HG02981 (cell line): ENCODE measurements around the gene DDR2.
A peak's percentile ranks its signal among the peaks of the same experiment; 100 is the strongest.
"Not testable (repeated sequence)": the region's sequence is repeated elsewhere in the genome, so short reads cannot be mapped to it uniquely, and the experiment has no call there.

Source experiments
- ATAC-seq: cut with Tn5 transposase; IDR thresholded peaks from one replicate; pipeline ENCODE4 v1.9.1; 2021; ENCODE audit warnings: mild to moderate bottlenecking, moderate library complexity; ENCODE audit not compliant: unreplicated experiment

Gene DDR2

DNA sequence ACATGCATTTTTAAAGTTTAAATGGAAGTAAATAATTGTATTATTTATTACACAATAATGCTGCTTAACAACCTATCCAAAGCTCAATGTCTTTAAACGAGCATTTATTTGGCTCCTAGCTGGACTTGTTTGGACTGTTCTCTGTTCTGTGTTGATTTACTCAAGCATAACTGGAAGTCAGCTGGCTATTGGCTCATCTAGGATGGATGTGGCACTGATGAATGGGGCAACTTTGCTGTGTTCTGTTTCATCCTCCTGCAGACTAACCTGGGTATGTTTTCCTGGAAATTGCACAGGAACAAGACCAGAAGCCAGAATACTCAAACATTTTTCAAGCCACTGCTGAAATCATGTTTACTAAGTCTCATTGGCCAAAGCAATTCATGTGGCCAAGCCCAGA lies 87.4 kb downstream of the DDR2 start:
- no peak for ATAC-seq

- ATAC-seq = no peak
These were observed 88.7 kb downstream of the DDR2 start for GRCh38 chr1:162720996-162721395.

DNA sequence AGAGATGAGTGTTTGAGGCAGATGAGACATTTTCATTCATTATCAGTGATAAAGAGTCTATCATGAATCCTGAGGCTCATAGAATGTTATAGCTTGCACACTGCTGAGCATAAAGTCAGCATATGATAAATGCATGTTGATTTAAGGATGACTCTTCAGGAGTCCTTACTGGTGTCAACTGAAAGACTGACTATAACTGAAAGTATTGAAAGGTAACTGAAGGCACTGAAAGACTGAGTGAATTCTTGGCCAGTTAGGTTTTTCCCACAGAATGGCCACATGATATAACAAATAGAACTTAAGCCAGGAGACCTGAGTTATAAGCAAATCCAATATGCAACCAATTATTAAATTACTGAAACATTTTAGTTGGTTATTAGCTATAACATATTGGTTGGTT lies 89.2 kb downstream of the DDR2 start:
- ATAC-seq = no peak

DNA sequence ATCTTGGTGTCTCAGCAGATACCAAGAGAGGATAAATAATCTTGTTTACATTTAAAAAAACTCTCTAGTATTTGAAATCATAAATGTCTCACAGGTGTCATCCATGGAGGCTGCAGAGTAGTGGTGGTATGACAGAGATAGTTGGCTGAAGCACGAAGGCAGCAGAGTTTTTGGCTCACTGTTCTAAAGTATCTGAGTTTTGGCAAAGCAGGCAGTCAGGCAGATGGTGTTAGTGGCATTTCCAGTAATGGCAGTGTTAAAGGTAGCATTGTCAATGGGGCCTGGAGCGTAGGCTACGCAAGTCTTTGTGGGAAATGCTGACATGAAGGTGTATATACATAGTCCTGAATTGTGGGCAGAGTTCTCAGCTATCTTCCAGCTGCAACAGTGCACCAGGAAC lies 89.8 kb downstream of the DDR2 start:
- ATAC-seq = no peak

- no peak for ATAC-seq
These were observed 92.4 kb downstream of the DDR2 start for GRCh38 chr1:162724583-162725120.

GRCh38 chr1:162725301-162725837 lies 93.1 kb downstream of the DDR2 start:
- ATAC-seq = no peak

GRCh38 chr1:162726555-162726954 lies 94.3 kb downstream of the DDR2 start:
- ATAC-seq = no peak

GRCh38 chr1:162727493-162727892 lies 95.2 kb downstream of the DDR2 start:
- not testable (repeated sequence) for ATAC-seq

GRCh38 chr1:162728573-162728972 lies 96.3 kb downstream of the DDR2 start:
- ATAC-seq = no peak

DNA sequence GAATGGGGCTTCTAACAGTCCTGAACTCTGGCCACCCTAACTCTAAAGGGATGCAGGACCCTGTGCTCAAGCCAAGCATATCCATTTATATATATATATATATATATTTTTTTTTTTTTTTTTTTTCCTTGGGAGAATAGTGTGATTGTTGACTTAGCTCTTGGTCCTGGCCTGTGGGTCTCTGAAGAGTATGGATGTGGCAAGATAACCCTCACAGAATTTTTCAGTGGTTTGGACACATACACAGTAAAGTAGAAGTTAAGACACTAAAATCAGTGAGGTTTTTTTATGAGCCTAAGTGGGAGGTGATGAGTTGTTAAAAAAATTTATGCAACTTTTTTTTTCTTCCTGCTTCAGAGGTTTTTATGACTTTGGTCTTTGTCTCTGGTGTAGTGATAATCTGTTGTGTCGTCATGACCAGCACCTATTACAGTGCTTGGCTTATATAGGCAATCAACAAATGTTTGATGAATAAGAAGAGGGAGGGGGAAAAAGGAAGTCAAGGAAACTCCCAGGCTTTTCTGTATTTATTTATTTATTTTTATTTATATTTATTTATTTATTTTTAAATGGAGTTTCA lies 97.0 kb downstream of the DDR2 start:
- ATAC-seq = not testable (repeated sequence)

DNA sequence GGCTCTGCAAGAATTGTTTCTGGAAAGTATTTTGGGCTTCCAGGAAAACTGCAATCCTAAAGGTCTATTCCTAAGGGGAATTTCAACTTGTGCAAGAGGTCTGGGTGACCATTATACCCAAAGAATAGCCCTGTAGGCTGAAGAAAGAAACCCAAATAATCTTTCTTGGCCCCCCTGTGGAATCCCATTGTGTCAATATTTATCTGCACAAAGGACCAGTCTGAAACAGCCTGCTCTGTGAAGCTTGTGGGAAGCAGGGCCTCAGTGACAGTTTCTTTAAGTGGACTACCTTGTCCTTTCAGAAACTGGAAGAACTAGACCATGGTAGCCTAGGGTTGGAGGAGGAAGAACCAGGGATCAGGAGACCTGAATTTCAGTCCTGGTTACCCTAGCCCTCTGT lies 99.8 kb downstream of the DDR2 start:
- ATAC-seq = no peak

GRCh38 chr1:162732566-162733335 lies 100.5 kb downstream of the DDR2 start:
- ATAC-seq = no peak

- no peak for ATAC-seq
These were observed 101.0 kb downstream of the DDR2 start for GRCh38 chr1:162733336-162733590.

GRCh38 chr1:162734047-162734446 lies 101.8 kb downstream of the DDR2 start:
- no peak for ATAC-seq

- ATAC-seq = no peak
These were observed 103.9 kb downstream of the DDR2 start for GRCh38 chr1:162736184-162736583.

GRCh38 chr1:162736633-162737067 lies 104.4 kb downstream of the DDR2 start:
- ATAC-seq = peak; percentile 82

GRCh38 chr1:162740755-162741154 lies 108.5 kb downstream of the DDR2 start:
- ATAC-seq = no peak

DNA sequence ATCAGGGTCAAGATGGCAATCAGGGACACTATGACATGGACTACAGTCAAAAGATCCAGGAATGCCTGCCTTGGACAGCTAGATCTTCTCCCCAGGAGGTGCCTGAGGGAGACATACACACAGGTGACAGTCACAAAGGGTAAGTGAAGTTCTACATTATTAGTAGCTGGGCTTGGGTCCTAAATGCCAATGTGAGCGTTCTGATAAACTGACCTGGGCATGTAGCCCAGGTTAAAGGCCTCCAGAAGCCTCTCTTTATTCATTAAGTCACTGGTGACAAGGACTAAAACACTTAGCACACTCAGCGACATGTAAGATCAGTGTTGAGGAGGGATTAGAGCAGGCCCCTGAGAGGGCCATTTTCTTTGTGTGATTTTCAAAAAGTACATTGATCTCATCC lies 109.3 kb downstream of the DDR2 start:
- no peak for ATAC-seq

DNA sequence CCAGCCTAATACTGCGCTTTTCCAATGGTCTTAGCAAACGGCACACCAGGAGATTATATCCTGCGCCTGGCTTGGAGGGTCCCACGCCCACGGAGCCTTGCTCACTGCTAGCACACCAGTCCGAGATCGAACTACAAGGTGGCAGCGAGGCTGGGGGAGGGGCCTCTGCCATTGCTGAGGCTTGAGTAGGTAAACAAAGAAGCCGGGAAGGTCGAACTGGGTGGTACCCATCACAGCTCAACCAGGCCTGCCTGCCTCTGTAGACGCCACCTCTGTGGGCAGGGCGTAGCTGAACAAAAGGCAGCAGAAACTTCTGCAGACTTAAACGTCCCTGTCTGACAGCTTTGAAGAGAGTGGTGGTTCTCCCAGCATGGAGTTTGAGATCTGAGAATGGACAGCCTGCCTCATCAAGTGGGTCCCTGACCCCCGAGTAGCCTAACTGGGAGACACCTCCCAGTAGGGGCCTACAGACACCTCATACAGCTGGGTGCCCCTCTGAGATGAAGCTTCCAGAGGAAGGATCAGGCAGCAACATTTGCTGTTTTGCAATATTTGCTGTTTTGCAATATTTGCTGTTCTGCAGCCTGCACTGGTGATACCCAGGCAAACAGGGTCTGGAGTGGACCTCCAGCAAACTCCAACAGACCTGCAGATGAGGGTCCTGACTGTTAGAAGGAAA lies 114.1 kb downstream of the DDR2 start:
- ATAC-seq = not testable (repeated sequence)

DNA sequence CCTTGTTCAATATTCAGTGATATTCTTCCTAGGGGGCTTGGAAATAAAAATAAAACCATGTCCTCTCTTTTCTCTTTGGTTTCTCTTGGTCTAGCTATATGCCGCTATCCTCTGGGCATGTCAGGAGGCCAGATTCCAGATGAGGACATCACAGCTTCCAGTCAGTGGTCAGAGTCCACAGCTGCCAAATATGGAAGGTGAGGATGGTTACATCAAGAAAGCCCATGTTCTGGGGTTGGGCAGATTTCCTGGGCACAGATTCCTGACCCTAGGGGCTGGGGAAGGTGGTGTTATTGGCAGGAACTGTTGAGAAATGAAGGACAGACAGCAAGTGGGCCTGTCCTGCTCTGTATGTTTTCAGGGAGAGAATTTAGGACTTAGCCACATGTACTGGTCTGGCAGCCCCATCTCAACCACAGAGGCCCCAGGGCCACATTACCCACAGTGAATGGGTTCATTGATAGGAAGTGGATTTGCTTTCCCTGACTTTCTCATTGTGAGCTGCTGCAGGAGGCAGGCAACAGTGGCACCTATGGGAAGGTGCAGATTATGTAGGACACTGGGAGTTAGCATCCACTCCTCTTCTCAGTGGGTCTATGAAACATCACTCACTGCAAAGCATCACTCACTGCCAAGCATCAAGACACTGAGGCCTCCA lies 120.9 kb downstream of the DDR2 start:
- no peak for ATAC-seq

DNA sequence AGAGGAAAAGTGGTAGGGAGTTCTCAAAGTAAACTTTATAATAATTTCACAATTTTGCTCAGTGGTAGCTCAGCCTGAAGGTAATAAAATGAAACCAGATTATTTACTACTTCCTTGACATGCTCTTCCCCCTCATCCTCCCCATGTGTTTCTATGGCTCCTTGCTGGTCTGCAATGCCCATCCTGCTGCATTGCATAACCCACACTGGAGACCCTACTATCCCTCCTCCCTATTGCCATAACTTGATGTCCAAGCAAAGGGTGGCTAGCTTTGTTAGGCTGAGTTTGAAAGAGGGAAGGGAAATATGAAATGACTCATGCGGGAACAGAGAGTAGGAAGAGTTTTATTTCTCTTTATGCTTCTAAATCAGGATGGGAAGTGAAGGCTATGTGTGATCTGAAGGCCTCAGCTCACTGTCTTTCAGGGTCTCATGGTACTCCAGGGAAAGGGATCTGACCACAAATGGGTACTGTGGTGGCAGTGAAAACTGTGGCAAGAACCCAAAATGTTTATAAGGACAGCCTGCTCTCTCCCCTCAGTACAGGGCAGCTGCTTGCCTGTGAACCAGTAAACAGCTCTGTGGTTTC lies 121.8 kb downstream of the DDR2 start:
- no peak for ATAC-seq
